ENCODE measurements around the gene CD58. TPM values are rescaled to one million over a fixed set of nuclear protein-coding genes. Genes with fewer than 3 reads are reported as not detected.
A peak's percentile ranks its signal among the peaks of the same experiment; 100 is the strongest.

Gene CD58
- total and polyA plus RNA-seq, 2 experiments from 2014 or later, result 6.1 to 20.0 TPM

DNA sequence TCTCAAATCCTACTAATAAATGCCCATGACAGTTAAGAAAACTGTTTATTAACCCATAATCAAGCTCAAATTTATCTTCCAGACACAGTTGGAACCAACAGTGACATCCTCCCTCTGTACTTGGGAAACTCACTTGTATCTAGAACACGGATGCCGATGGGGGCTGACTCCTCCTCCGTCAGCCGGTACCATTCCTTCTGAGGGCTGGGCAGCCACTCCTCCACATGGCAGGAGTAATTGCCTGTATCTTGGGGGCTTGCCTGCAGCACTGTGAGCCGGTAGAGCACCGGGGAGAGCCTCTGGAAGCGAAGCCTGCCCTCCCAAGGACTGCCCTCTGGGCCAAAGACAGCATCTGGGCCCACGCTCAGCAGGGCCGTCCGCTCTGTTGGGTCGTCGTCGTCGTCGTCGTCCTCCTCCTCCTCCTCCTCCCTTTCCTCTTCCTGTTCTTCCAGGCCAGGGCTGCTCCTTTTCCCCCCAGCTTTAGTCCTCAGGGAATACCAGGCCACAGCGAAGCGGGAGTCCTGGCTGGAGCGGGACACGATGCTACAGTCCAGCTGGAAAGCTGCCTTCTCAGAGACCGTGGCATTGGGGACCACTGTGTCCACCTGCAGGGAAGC is 8.5 kb upstream of the CD58 start:
- Histone ChIP-seq H3K9me3 (ENCODE audit: low read depth) (no peaks in the 10 kb centered on the region), H3K27me3 (no peaks in the 10 kb centered on the region), H3K4me1 (ENCODE audit: low read depth) (no peaks in the 10 kb centered on the region), H3K27ac (no peak overlapping the region), H3K4me3 (no peak overlapping the region), H3K36me3 (peaks cover 20% of the 10 kb centered on the region)
- TF ChIP-seq, protein P1, sequence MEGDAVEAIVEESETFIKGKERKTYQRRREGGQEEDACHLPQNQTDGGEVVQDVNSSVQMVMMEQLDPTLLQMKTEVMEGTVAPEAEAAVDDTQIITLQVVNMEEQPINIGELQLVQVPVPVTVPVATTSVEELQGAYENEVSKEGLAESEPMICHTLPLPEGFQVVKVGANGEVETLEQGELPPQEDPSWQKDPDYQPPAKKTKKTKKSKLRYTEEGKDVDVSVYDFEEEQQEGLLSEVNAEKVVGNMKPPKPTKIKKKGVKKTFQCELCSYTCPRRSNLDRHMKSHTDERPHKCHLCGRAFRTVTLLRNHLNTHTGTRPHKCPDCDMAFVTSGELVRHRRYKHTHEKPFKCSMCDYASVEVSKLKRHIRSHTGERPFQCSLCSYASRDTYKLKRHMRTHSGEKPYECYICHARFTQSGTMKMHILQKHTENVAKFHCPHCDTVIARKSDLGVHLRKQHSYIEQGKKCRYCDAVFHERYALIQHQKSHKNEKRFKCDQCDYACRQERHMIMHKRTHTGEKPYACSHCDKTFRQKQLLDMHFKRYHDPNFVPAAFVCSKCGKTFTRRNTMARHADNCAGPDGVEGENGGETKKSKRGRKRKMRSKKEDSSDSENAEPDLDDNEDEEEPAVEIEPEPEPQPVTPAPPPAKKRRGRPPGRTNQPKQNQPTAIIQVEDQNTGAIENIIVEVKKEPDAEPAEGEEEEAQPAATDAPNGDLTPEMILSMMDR (IDR thresholded peaks at IDR 0.05; ENCODE audit: low read depth, low read length), result no peak
- DNase-seq (ENCODE audit: low read depth in 1 of 2, low spot score in 1 of 2), result no peak

DNA sequence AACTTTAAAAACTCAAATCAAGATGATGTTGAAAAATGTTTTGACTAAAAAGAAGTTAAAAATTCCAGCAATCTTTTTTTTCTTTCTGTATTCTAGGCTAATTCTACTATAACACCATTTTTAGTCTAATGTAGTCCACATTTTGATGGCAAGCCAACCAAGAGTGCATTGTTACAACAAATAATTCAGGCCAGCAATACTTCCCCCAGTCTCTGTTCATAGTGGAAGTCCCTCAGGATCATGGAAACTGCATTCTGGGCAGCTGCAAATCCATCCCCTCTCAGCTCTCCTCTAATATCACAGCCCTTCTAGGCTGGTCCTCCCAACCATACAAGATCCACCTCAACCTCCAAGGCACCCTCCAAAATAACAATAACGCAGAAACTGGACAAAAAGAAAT is 7.8 kb upstream of the CD58 start:
- H3K27ac ChIP-seq, result no peak overlapping the region
- H3K9me3 ChIP-seq (ENCODE audit: low read depth), result no peaks in the 10 kb centered on the region
- H3K4me3 ChIP-seq, result no peak overlapping the region
- peaks cover 12% of the 10 kb centered on the region for H3K36me3 ChIP-seq
- DNase-seq (ENCODE audit: low read depth in 1 of 2, low spot score in 1 of 2), result no peak
- H3K4me1 ChIP-seq (ENCODE audit: low read depth), result no peaks in the 10 kb centered on the region
- TF ChIP-seq, protein P1 (IDR thresholded peaks at IDR 0.05; ENCODE audit: low read depth, low read length), result no peak
- H3K27me3 ChIP-seq, result no peaks in the 10 kb centered on the region

DNA sequence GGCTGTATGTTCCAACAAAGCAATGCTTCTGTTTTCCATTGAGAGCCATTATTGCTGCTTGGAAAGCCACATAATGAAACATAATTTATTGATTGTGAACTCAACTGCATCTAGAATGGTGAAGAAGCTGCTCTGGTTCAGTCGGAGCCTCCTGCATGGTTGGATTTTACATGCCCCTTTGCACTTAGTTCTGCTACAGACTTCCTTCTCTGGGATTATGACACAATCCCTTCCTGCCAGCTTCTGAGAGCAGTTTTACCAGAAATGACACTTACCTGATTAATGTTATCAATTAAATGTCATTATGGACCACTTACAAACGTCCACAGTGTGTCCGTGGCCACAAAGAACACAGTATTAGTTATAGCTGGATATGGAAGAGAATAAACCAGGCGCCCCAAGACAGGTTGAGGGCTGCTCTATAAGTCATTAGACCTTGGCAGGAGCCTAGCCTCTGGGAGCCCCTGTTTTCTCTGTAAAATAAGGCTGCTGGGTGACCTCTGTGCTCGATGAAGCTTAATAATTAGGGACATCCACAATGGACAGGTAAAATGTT is 7.0 kb upstream of the CD58 start:
- no peak overlapping the region for H3K27ac ChIP-seq
- TF ChIP-seq, protein P1 (IDR thresholded peaks at IDR 0.05; ENCODE audit: low read depth, low read length), result no peak
- no peaks in the 10 kb centered on the region for H3K9me3 ChIP-seq (ENCODE audit: low read depth)
- H3K4me3 ChIP-seq, result no peak overlapping the region
- H3K4me1 ChIP-seq (ENCODE audit: low read depth), result peaks cover 6% of the 10 kb centered on the region
- peaks cover 9% of the 10 kb centered on the region for H3K36me3 ChIP-seq
- DNase-seq (ENCODE audit: low read depth in 1 of 2, low spot score in 1 of 2), result no peak
- no peaks in the 10 kb centered on the region for H3K27me3 ChIP-seq

DNA sequence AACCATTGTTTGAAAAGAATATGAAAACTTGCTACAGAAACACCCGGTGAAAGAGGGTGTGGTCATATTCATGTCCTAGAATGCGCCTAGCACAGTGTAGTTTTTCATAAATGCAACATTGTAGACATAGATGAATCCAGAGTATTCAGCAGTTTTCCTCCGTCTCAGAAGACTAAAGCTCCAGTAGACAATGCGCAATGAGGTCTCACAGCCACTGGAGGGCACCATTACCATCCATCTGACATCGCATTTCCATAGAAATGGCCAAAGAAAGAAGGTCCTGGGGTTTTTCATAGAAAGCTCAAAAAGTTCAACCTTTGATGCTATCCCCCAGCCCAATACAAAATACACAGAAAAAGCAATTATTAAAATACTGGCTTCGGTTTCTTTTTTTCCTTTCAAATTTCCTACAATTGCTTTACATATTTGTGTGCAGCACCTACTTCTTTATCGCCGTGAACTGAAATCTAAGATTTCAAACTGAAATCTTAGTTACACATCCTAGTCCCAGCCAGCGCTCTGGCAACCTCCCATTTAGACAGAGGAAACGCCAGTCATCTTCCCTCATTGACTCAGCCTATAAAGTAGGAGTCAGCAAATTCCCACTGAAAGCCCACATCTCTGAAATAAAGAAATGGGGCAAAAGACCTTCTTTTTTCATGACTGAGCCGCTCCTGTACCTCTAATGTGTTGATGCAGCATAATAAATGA is 3.9 kb upstream of the CD58 start:
- peaks cover 3% of the 10 kb centered on the region for H3K36me3 ChIP-seq
- no peaks in the 10 kb centered on the region for H3K9me3 ChIP-seq (ENCODE audit: low read depth)
- peak; percentile 73 to 83 for DNase-seq (ENCODE audit: low read depth in 1 of 2, low spot score in 1 of 2)
- no peak overlapping the region for H3K4me3 ChIP-seq
- no peak overlapping the region for H3K27ac ChIP-seq
- peaks cover 24% of the 10 kb centered on the region for H3K4me1 ChIP-seq (ENCODE audit: low read depth)
- TF ChIP-seq, protein P1 (IDR thresholded peaks at IDR 0.05; ENCODE audit: low read depth, low read length), result peak; percentile 92
- no peaks in the 10 kb centered on the region for H3K27me3 ChIP-seq

DNA sequence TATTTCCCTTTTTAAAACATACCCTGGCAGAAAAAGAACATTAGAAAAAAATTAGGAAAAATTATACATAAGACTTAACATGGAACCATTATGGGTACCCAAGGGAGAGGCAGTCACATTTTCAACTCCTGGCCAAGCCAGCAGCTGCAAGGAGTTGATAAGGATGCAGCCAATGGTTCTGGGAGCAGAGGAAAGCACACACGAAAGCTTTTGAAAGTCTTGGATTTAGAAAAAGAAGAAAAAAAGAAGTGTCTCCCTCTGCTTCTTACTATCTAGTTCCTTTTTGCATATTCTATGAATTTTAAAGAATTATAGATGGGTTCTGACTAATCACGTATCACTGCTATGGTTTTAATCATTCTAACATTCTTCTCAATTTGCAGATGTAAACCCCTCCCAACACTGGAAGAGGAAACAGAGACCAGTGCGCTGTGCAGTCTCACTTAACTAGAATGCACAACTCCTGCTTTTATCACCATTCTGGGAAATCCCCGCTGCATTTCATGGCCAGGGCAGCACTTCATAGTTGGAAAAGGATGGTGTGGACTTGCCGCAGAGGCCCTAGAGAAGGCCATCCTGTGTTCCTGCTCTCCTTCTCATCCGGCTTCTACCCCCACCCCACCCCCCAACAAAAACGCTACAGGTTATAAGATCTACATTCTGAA is 2.7 kb upstream of the CD58 start:
- Histone ChIP-seq H3K27me3 (no peaks in the 10 kb centered on the region), H3K9me3 (ENCODE audit: low read depth) (no peaks in the 10 kb centered on the region), H3K36me3 (peaks cover 3% of the 10 kb centered on the region), H3K27ac (peak overlapping the region; percentile 63), H3K4me3 (no peak overlapping the region), H3K4me1 (ENCODE audit: low read depth) (peaks cover 24% of the 10 kb centered on the region)
- peak in 1 of 2 donors; percentile 59 for DNase-seq (ENCODE audit: low read depth in 1 of 2, low spot score in 1 of 2)
- TF ChIP-seq, protein P1 (IDR thresholded peaks at IDR 0.05; ENCODE audit: low read depth, low read length), result no peak
